IMR-90 (cell line): ENCODE results near the gene KRTAP10-3. TPM values are rescaled to one million over a fixed set of nuclear protein-coding genes. Genes with fewer than 3 reads are reported as not detected.

Experiments used
- ATAC-seq: fragments of 200-7000 bp; cut with Tn5 transposase; 2 replicates; pipeline ENCODE4 v1.9.1; 2020; ENCODE audit warnings: low read depth, mild to moderate bottlenecking, moderate library complexity
- BruUV-seq: library from RNA; stranded (reverse); fragments of 400-500 nt; replicated peaks from 2 replicates; lab custom pipeline; 2021; lab: Mats Ljungman, UMichigan
- CTCF ChIA-PET: fragments of 300-600 bp; formaldehyde crosslinking; extraction: SDS; loops from one replicate; lab custom pipeline; 2021; ENCODE audit warnings: antibody characterized with exemption; lab: Yijun Ruan, JAX
- POLR2A ChIA-PET: fragments of 300-600 bp; sonication (Branson Sonifier 250); formaldehyde crosslinking; loops from one replicate; lab custom pipeline; 2022; ENCODE audit warnings: antibody characterized with exemption; ENCODE audit not compliant: unreplicated experiment; lab: Charles Lee
- DNase-seq: peaks from one replicate; pipeline ENCODE4 v3.0.0; 2013
- H2AFZ ChIP-seq: replicated peaks from 2 replicates; pipeline ENCODE3; 2013; ENCODE audit warnings: low read length, mild to moderate bottlenecking; ENCODE audit not compliant: poor library complexity
- H2AK5ac ChIP-seq: 2 replicates; pipeline ENCODE4 v1.6.1; 2013; ENCODE audit warnings: low read depth, low read length, inconsistent platforms
- H2AK9ac ChIP-seq: replicated peaks from 2 replicates; pipeline ENCODE3; 2013; ENCODE audit warnings: mild to moderate bottlenecking, low read depth, low read length, moderate library complexity; ENCODE audit not compliant: poor library complexity
- H2BK120ac ChIP-seq: 2 replicates; pipeline ENCODE4 v1.6.1; 2013; ENCODE audit warnings: low read depth, low read length, inconsistent platforms
- H2BK15ac ChIP-seq: 3 replicates; pipeline ENCODE4 v1.6.1; 2013; ENCODE audit warnings: low read depth, low read length, inconsistent platforms
- H2BK20ac ChIP-seq: 2 replicates; pipeline ENCODE4 v1.6.1; 2013; ENCODE audit warnings: low read depth, mild to moderate bottlenecking, inconsistent platforms, low read length, moderate library complexity
- H2BK5ac ChIP-seq: 2 replicates; pipeline ENCODE4 v1.6.1; 2013; ENCODE audit warnings: mild to moderate bottlenecking, low read depth, low read length, inconsistent platforms; ENCODE audit not compliant: poor library complexity, severe bottlenecking
- H3K14ac ChIP-seq: replicated peaks from 2 replicates; pipeline ENCODE4 v1.6.1; 2013; ENCODE audit warnings: low read depth, low read length, inconsistent platforms
- H3K18ac ChIP-seq: 2 replicates; pipeline ENCODE4 v1.6.1; 2013; ENCODE audit warnings: low read depth, low read length, control low read depth
- H3K23ac ChIP-seq: 2 replicates; pipeline ENCODE4 v1.6.1; 2013; ENCODE audit warnings: low read depth, low read length, inconsistent platforms
- H3K27ac ChIP-seq: 2 replicates; pipeline ENCODE4 v1.5.1; 2013; ENCODE audit warnings: mild to moderate bottlenecking, control low read depth, low read length; ENCODE audit not compliant: insufficient read depth
- H3K27me3 ChIP-seq: 2 replicates; pipeline ENCODE4 v1.6.1; 2013; ENCODE audit warnings: low read length; ENCODE audit not compliant: control insufficient read depth, insufficient read depth
- H3K36me3 ChIP-seq: 2 replicates; pipeline ENCODE4 v1.6.1; 2013; ENCODE audit warnings: low read length, mixed read lengths; ENCODE audit not compliant: control insufficient read depth, insufficient read depth
- H3K4ac ChIP-seq: 2 replicates; pipeline ENCODE4 v1.6.1; 2013; ENCODE audit warnings: low read depth, low read length, inconsistent platforms
- H3K4me1 ChIP-seq: 2 replicates; pipeline ENCODE4 v1.6.1; 2013; ENCODE audit warnings: low read length, mixed read lengths; ENCODE audit not compliant: control insufficient read depth, insufficient read depth
- H3K4me2 ChIP-seq: 2 replicates; pipeline ENCODE4 v1.6.1; 2013; ENCODE audit warnings: low read depth, mild to moderate bottlenecking, control low read depth, low read length, moderate library complexity
- H3K4me3 ChIP-seq: 2 replicates; pipeline ENCODE4 v1.5.1; 2013; ENCODE audit warnings: low read depth, mild to moderate bottlenecking, control low read depth, low read length, moderate library complexity; ENCODE audit not compliant: insufficient read depth
- H3K56ac ChIP-seq: 2 replicates; pipeline ENCODE4 v1.6.1; 2013; ENCODE audit warnings: low read length, inconsistent platforms; ENCODE audit not compliant: insufficient read depth; ENCODE audit errors: extremely low read depth
- H3K79me1 ChIP-seq, 2 experiments: 2 replicates each; pipeline ENCODE4 v1.6.1; 2013; ENCODE audit warnings: low read length in 2 of 2, inconsistent platforms in 1 of 2, low read depth in 1 of 2
- H3K9ac ChIP-seq: 2 replicates; pipeline ENCODE4 v1.6.1; 2013; ENCODE audit warnings: low read depth, low read length, control low read depth
- H3K9me1 ChIP-seq: 2 replicates; pipeline ENCODE4 v1.6.1; 2013; ENCODE audit warnings: low read length, inconsistent platforms; ENCODE audit not compliant: insufficient read depth
- H3K9me3 ChIP-seq: 2 replicates; pipeline ENCODE4 v1.6.1; 2013; ENCODE audit warnings: low read length; ENCODE audit not compliant: control insufficient read depth, insufficient read depth
- H4K20me1 ChIP-seq: 2 replicates; pipeline ENCODE4 v1.6.1; 2013; ENCODE audit warnings: low read length, inconsistent platforms; ENCODE audit not compliant: insufficient read depth
- H4K5ac ChIP-seq: 2 replicates; pipeline ENCODE4 v1.6.1; 2013; ENCODE audit warnings: mild to moderate bottlenecking, low read depth, low read length, control low read depth
- H4K8ac ChIP-seq, 2 experiments: 2 replicates each; pipeline ENCODE4 v1.6.1; 2013; ENCODE audit warnings: low read depth in 2 of 2, low read length in 2 of 2, control low read depth in 1 of 2, inconsistent platforms in 1 of 2
- H4K91ac ChIP-seq: 2 replicates; pipeline ENCODE4 v1.6.1; 2013; ENCODE audit warnings: low read depth, low read length, inconsistent platforms; ENCODE audit not compliant: insufficient read depth
- BHLHE40 ChIP-seq: fragments of 150-350 bp; IDR thresholded peaks from 2 replicates; pipeline ENCODE4 v1.6.1; 2016; ENCODE audit warnings: mild to moderate bottlenecking, low read depth, low read length
- CEBPB ChIP-seq: IDR thresholded peaks from 2 replicates; pipeline ENCODE4 v1.6.1; 2012; ENCODE audit warnings: low read depth, low read length, improper control_type of control experiment
- CHD1 ChIP-seq: IDR thresholded peaks from 2 replicates; pipeline ENCODE4 v1.6.1; 2012; ENCODE audit warnings: low read depth, low read length, improper control_type of control experiment
- ELK1 ChIP-seq: fragments of 150-350 bp; IDR thresholded peaks from 2 replicates; pipeline ENCODE4 v1.6.1; 2016; ENCODE audit warnings: low read depth, mild to moderate bottlenecking, low read length, moderate library complexity, borderline replicate concordance
- FOS ChIP-seq: fragments of 150-350 bp; IDR thresholded peaks from 2 replicates; pipeline ENCODE4 v1.6.1; 2016; ENCODE audit warnings: low read depth, low read length
- MAFK ChIP-seq: IDR thresholded peaks from 2 replicates; pipeline ENCODE4 v1.6.1; 2012; ENCODE audit warnings: low read depth, low read length, improper control_type of control experiment
- MAZ ChIP-seq: IDR thresholded peaks from 2 replicates; pipeline ENCODE4 v1.6.1; 2012; ENCODE audit warnings: low read depth, mild to moderate bottlenecking, low read length, improper control_type of control experiment, moderate library complexity, borderline replicate concordance
- MXI1 ChIP-seq: IDR thresholded peaks from 2 replicates; pipeline ENCODE4 v1.6.1; 2012; ENCODE audit warnings: low read depth, mild to moderate bottlenecking, low read length, moderate library complexity, borderline replicate concordance
- RCOR1 ChIP-seq: IDR thresholded peaks from 2 replicates; pipeline ENCODE4 v1.6.1; 2012; ENCODE audit warnings: mild to moderate bottlenecking, low read length, improper control_type of control experiment; ENCODE audit not compliant: insufficient replicate concordance
- RFX5 ChIP-seq: IDR thresholded peaks from 2 replicates; pipeline ENCODE4 v1.8.0; 2012; ENCODE audit warnings: low read depth, mild to moderate bottlenecking, low read length, moderate library complexity
- SMC3 ChIP-seq: fragments of 150-350 bp; IDR thresholded peaks from 2 replicates; pipeline ENCODE4 v1.6.1; 2016; ENCODE audit warnings: low read depth, mild to moderate bottlenecking, antibody characterized with exemption, low read length, moderate library complexity
- USF2 ChIP-seq: fragments of 150-350 bp; IDR thresholded peaks from 2 replicates; pipeline ENCODE4 v1.6.1; 2017; ENCODE audit warnings: mild to moderate bottlenecking, antibody characterized with exemption, low read length, low read depth
- WGBS, 2 experiments: methylation state at CpG; one replicate each; pipeline versions ENCODE4 v1.1.5 to v1.1.7; 2013; ENCODE audit warnings: missing lambda C conversion rate in 2 of 2; ENCODE audit not compliant: insufficient read length in 1 of 2; ENCODE audit errors: extremely low coverage in 2 of 2; 5-methylcytosine and 5-hydroxymethylcytosine counted together
- dilution Hi-C: fragments of 300-500 bp; cut with HindIII; formaldehyde crosslinking; loops from one replicate; pipeline ENCODE4 v1.14.3; 2018; ENCODE audit warnings: low sequenced_read_pairs; ENCODE audit not compliant: unreplicated experiment
- in situ Hi-C: fragments of 300-500 bp; cut with MboI; formaldehyde crosslinking; loops from 3 replicates; pipeline ENCODE4 v1.14.3; 2019; ENCODE audit warnings: low sequenced_read_pairs, inconsistent platforms, mixed read lengths
- intact Hi-C: fragments of 100-400 bp; cut with micrococcal nuclease; formaldehyde crosslinking; loops from 2 replicates; pipeline ENCODE4 v1.10.0; 2022
- polyA plus RNA-seq, 3 experiments: library from polyadenylated mRNA; depleted of rRNA; stranded (reverse); fragments of >200 nt; gene quantifications; 2 replicates each; pipeline ENCODE4 v1.2.3, GENCODE V29; 2012; ENCODE audit warnings: low replicate concordance in 1 of 3
- total RNA-seq: library from RNA; depleted of rRNA; stranded (reverse); fragments of >200 nt; gene quantifications from 2 replicates; pipeline ENCODE4 v1.2.3, GENCODE V29; 2012
- TF ChIP-seq, protein P1 (sequence below): conservative IDR thresholded peaks from 2 replicates; pipeline ENCODE4 v1.5.1; 2012; ENCODE audit warnings: mild to moderate bottlenecking, low read depth, low read length, improper control_type of control experiment

Gene KRTAP10-3
- total and polyA plus RNA-seq, 2 of the 4 experiments (the other 2 are of a cell fraction), result not detected

DNA sequence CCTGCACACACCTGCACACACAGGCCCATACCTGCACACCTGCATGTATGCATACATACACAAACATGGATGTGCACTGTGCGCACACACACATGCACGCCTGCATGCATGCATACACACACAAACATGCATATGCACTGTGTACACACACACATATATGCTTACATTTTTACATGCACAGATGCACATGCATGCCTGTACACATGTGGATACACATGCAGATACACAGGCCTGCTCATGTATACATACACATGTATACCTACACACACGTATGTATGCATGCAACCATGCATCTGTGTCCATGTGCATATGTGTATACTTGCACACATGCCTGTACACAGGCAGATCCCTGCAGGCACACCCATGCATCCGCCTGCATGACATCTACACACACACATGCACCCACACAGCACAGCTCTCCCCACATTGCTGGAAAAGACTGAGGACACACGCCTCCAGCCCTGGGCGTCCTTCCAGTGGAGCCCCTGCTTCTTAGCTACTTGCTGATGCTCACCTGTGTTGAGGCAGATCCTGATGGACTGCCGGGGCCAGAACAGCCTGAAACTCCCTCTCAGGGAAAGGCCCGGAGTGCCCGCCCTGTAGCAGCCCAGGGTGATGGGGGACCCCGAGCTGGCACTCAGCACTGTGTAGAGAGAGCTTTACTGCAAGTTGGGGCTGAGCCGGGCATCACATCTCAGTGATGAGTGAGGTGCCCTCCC, 47.2 kb downstream of the KRTAP10-3 start:
- H3K18ac ChIP-seq, result no peak overlapping the region
- 62% methylated on average over 4 of the region's 11 CpGs; no CpG with 5 or more reads in 1 of the 2 experiments for WGBS, 2 experiments
- no peak overlapping the region for H3K14ac ChIP-seq
- H2AFZ ChIP-seq, result no peak overlapping the region
- no peaks in the 10 kb centered on the region for H4K20me1 ChIP-seq
- H3K27me3 ChIP-seq, result peaks cover 15% of the 10 kb centered on the region
- ChIA-PET CTCF (no interaction called here), POLR2A (no interaction called here)
- no peak overlapping the region for H3K23ac ChIP-seq
- no peak overlapping the region for H2BK120ac ChIP-seq
- no peak overlapping the region for H3K4ac ChIP-seq
- no peak overlapping the region for H3K9ac ChIP-seq
- no peak overlapping the region for H4K91ac ChIP-seq
- no TSS peak for BruUV-seq
- H2AK9ac ChIP-seq, result no peak overlapping the region
- H3K4me1 ChIP-seq, result no peaks in the 10 kb centered on the region
- H2BK15ac ChIP-seq, result no peak overlapping the region
- H4K5ac ChIP-seq, result no peak overlapping the region
- TF ChIP-seq CEBPB, result no peak
- TF ChIP-seq USF2, result no peak
- TF ChIP-seq MXI1, result no peak
- TF ChIP-seq RFX5, result no peak
- TF ChIP-seq RCOR1, result no peak
- TF ChIP-seq SMC3, result no peak
- TF ChIP-seq MAZ, result no peak
- TF ChIP-seq FOS, result no peak
- TF ChIP-seq ELK1, result no peak
- TF ChIP-seq, protein P1, sequence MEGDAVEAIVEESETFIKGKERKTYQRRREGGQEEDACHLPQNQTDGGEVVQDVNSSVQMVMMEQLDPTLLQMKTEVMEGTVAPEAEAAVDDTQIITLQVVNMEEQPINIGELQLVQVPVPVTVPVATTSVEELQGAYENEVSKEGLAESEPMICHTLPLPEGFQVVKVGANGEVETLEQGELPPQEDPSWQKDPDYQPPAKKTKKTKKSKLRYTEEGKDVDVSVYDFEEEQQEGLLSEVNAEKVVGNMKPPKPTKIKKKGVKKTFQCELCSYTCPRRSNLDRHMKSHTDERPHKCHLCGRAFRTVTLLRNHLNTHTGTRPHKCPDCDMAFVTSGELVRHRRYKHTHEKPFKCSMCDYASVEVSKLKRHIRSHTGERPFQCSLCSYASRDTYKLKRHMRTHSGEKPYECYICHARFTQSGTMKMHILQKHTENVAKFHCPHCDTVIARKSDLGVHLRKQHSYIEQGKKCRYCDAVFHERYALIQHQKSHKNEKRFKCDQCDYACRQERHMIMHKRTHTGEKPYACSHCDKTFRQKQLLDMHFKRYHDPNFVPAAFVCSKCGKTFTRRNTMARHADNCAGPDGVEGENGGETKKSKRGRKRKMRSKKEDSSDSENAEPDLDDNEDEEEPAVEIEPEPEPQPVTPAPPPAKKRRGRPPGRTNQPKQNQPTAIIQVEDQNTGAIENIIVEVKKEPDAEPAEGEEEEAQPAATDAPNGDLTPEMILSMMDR, result no peak
- no peak for TF ChIP-seq CHD1
- TF ChIP-seq MAFK, result no peak
- no peak for TF ChIP-seq BHLHE40
- DNase-seq (no peak), ATAC-seq (no peak)
- H3K4me2 ChIP-seq, result no peak overlapping the region
- H2AK5ac ChIP-seq, result no peak overlapping the region
- no peak overlapping the region for H3K56ac ChIP-seq
- no peaks in the 10 kb centered on the region for H3K9me1 ChIP-seq
- H3K27ac ChIP-seq, result no peak overlapping the region
- H3K9me3 ChIP-seq, result no peaks in the 10 kb centered on the region; the same call in 1 of the 2 replicates
- no peak overlapping the region for H3K4me3 ChIP-seq
- no peaks in the 10 kb centered on the region for H3K79me1 ChIP-seq
- H2BK20ac ChIP-seq, result no peak overlapping the region
- no peak overlapping the region for H4K8ac ChIP-seq
- dilution Hi-C loops, result no loop called here
- intact Hi-C loops, result no loop called here
- no peak overlapping the region for H2BK5ac ChIP-seq
- in situ Hi-C loops, result loop anchor here (25.0 kb wide), 1 partner anchor 426 kb away; the partner anchor contains the start of gene SLX9
- H3K36me3 ChIP-seq, result no peaks in the 10 kb centered on the region
